Immature natural killer cell (primary cell): ENCODE measurements around the gene NEU4. TPM values are rescaled to one million over a fixed set of nuclear protein-coding genes. Genes with fewer than 3 reads are reported as not detected.

ENCODE experiments used
- DNase-seq, 3 donors: peaks; one replicate each; pipeline ENCODE4 v3.0.0; 2022; ENCODE audit warnings: mixed read lengths in 1 of 3
- H3K27ac Mint-ChIP-seq, 6 donors: one replicate each; pipeline ENCODE4 v1.8.0; 2020; ENCODE audit warnings: mixed read lengths in 6 of 6, mild to moderate bottlenecking in 5 of 6, inconsistent platforms in 4 of 6, moderate library complexity in 3 of 6
- H3K27me3 Mint-ChIP-seq, 3 donors: one replicate each; pipeline ENCODE4 v1.8.0; 2020 to 2021; ENCODE audit warnings: low read depth in 3 of 3, mild to moderate bottlenecking in 3 of 3, mixed read lengths in 3 of 3, moderate library complexity in 3 of 3, inconsistent platforms in 1 of 3
- H3K36me3 Mint-ChIP-seq, 3 donors: one replicate each; pipeline ENCODE4 v1.8.0; 2020; ENCODE audit warnings: mixed read lengths in 3 of 3, inconsistent platforms in 2 of 3, mild to moderate bottlenecking in 2 of 3
- H3K4me1 Mint-ChIP-seq, 2 donors: one replicate each; pipeline ENCODE4 v1.8.0; 2020; ENCODE audit warnings: inconsistent platforms in 2 of 2, mild to moderate bottlenecking in 2 of 2, mixed read lengths in 2 of 2, moderate library complexity in 1 of 2
- H3K4me3 Mint-ChIP-seq, 5 donors: one replicate each; pipeline ENCODE4 v1.8.0; 2020; ENCODE audit warnings: mild to moderate bottlenecking in 5 of 5, mixed read lengths in 5 of 5, inconsistent platforms in 3 of 5, moderate library complexity in 3 of 5
- H3K9me3 Mint-ChIP-seq, 6 donors: one replicate each; pipeline ENCODE4 v1.8.0; 2020; ENCODE audit warnings: mild to moderate bottlenecking in 6 of 6, mixed read lengths in 6 of 6, inconsistent platforms in 4 of 6, moderate library complexity in 3 of 6
- polyA plus RNA-seq, 3 donors: library from polyadenylated mRNA; unstranded; fragments of 300-500 nt; fragmentation: Illumina TruSeq; gene quantifications; one replicate each; pipeline ENCODE4 v1.2.3, GENCODE V29; 2021

NEU4 gene
- polyA plus RNA-seq, 3 donors from 2014 or later: not detected

DNA sequence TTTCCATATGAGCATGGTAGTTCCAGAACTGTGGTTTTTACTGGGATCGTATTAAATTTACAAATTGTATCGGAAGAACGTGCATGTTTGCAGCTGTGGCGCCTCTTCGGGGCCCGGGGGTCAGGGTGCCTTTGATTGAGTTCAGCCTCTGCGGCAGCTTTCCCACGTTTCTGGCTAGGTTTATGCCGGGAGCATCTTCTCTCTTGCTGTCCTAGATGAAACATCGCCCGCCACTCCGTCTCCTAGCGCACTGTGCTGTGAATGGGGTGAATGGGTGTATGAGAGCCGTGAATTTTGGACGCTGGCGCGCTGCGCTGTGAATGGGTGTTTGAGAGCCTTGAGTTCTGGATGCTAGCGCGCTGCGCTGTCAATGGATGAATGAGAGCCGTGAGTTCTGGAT is 37.4 kb downstream of the NEU4 start:
- Mint-ChIP-seq H3K27me3 (peaks cover 17 to 21% (median 20%) of the 10 kb centered on the region in 3 donors), H3K4me1 (peaks cover 32 to 34% of the 10 kb centered on the region in 2 donors), H3K9me3 (no peaks in the 10 kb centered on the region), H3K27ac (peak overlapping the region in 2 of 6 donors; percentile 7 to 85), H3K4me3 (peak overlapping the region in 1 of 5 donors; percentile 65), H3K36me3 (peaks cover 0 to 3% (median 0%) of the 10 kb centered on the region in 3 donors)
- DNase-seq: no peak

DNA sequence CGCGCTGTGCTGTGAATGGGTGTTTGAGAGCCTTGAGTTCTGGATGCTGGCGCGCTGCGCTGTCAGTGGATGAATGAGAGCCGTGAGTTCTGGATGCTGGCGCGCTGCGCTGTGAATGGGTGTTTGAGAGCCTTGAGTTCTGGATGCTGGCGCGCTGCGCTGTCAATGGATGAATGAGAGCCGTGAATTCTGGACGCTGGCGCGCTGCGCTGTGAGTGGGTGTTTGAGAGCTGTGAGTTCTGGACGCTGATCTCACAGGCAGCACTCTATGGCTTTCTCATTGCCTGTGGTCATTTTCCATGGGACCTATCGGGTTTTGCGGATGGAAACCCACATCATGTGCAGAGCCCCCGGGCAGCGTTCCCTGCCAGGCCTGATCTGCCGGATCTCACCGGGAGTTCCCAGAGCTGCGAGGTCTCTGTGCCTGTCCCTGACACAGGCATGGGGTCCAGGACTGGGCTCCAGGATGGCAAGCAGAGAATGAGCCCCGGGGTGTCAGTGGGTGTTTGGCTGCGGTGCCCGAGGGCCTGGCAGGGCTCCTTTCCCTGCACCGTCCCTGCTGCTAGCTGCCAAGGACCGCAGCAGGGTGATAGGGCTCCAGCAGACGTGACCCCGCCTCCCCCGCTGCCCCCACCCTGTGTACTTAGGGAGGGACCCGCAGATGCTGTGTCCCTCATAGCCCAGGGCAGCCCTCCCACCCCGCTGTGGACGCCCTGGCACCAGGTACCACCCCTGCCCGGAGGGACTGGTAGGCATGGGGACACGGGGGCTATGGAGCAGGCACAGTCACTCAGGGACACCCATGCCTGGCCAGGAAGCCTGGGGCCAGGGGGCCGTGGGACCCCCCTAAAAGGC is 40.0 kb downstream of the NEU4 start:
- no peaks in the 10 kb centered on the region for H3K36me3 Mint-ChIP-seq
- H3K4me3 Mint-ChIP-seq: no peak overlapping the region
- H3K4me1 Mint-ChIP-seq: peaks cover 13 to 15% of the 10 kb centered on the region in 2 donors
- peaks cover 8 to 11% (median 9%) of the 10 kb centered on the region in 3 donors for H3K27me3 Mint-ChIP-seq
- H3K27ac Mint-ChIP-seq: no peak overlapping the region
- H3K9me3 Mint-ChIP-seq: no peaks in the 10 kb centered on the region
- DNase-seq: no peak

DNA sequence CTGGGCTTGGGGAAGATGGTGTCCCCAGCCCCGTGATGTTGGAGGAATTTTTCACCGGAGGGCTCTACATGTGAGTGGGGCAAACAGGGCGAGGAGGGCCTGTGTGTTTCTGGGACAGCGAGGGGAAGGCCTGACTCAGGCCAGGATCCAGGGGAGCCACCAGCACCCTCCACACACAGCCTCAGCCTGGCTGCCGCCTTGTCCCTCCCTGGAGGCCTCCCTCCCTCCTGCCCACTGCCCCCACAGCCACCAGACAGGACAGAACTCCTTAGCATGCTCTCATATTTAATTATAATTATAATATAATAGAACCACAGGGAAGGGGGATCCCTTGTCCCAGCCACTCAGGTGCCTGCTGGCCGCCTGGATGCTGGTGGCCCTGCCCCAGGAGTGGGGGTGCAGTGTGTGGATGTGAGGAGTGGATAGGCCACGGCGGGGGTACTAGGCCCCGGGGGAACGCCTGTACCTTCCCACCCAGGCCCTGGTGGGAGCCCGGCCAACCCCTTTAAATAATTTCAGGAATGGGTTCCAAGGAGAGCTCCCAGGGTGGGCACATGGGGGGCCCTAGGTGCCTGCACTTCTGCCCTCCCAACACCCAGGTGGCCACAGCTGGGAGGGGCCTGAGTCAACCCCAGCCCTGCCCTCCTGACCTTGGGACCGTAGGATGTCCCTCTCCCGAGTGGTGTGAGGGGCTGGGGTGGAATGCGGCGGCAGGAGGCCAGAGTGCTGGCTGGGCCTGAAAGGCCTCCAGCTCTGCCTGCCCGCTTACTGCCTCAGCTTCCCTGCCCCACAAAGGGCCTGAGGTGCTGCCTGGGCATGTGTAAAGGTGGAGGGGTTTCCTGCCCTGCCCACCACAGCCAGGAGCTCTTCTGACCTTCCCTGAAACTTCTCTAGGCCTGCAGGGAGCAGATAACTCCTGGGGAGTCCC is 40.9 kb downstream of the NEU4 start:
- Mint-ChIP-seq H3K4me1 (peaks cover 7 to 8% of the 10 kb centered on the region in 2 donors), H3K36me3 (no peaks in the 10 kb centered on the region)

DNA sequence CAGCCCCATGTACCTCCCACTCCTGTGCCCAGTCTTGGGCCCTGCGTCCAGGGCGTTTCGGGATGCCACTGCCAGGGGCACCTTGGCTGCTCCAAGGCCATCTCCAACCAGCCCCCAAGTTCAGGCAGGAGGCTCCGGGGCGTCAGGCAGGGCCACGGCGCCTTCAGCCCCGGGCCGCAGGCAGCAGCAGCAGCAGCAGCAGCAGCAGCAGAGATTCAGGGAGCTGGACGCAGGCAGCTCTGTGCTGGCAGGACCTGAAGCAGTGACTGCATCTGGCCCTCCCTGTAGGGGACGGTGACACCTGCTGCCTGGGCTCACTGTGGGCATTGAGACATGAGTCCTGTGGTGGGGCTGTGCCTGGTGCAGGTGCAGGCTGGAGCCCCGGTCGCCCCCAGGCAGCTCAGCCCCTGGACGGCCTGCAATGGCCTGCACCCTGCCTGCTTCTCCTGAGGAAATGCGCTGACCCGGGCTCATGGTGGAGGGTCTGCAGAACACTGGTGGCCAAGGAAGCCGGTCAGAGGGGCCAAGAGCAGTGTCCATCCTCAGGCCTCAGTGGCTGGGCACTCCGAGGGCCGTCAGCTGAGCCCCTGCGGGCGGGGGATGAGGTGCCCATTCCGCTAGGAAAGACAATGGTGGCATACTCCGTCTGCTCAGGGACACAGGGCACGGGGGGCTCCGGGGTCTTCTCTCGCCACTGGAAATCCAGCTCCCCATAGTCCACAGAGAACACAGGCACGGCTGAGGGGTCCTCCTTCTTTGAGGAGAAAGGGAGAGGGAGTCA is 41.7 kb downstream of the NEU4 start:
- H3K4me1 Mint-ChIP-seq: peaks cover 0 to 2% of the 10 kb centered on the region in 2 donors
- H3K9me3 Mint-ChIP-seq: no peaks in the 10 kb centered on the region

More for the DNA sequence above, 40.9 kb downstream of the NEU4 start:
- Mint-ChIP-seq H3K9me3 (no peaks in the 10 kb centered on the region), H3K27ac (no peak overlapping the region), H3K27me3 (peaks cover 4 to 11% (median 5%) of the 10 kb centered on the region in 3 donors), H3K4me3 (no peak overlapping the region)
- no peak for DNase-seq

DNA sequence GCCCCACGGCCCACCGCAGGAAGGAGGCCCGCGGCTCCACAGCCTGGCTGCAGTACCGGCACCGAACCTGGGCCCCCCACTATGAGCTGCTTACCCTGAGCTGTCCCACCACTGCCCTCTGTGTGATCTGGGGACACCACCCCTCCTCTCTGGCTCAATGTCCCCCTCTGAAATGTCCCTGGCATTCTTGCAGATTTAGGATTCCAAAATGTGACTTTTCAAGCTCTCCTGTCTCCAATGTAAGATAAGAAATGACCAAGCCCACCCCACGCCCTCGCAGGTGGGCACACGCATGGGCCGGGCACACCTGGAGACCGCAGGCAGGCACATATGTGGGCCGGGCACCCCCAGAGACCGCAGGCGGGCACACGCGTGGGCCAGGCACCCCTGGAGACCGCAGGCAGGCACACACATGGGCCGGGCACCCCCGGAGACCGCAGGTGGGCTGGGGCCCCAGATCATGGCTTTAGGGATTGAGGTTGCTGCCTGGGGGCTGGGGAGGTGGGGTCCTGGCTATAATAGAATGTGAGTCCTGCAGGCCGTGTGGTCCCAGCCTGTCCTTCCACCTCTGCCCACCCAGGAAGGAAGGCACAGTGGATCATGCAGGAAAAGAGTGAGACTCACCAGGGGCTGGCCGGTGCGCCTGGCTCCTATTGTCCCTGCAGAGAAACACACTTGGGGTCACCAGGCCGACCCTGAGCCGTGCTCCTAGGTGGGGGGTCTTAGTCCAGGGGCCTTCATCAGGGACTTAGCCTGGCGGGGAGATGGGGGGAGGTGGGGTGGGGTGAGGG is 42.5 kb downstream of the NEU4 start:
- H3K27ac Mint-ChIP-seq: no peak overlapping the region
- peaks cover 0 to 6% (median 4%) of the 10 kb centered on the region in 3 donors for H3K27me3 Mint-ChIP-seq
- H3K4me3 Mint-ChIP-seq: no peak overlapping the region
- DNase-seq: no peak
- H3K36me3 Mint-ChIP-seq: no peaks in the 10 kb centered on the region
- H3K9me3 Mint-ChIP-seq: no peaks in the 10 kb centered on the region
- peaks cover 0 to under 1% of the 10 kb centered on the region in 2 donors for H3K4me1 Mint-ChIP-seq

More for the DNA sequence above, 41.7 kb downstream of the NEU4 start:
- Mint-ChIP-seq H3K27ac (no peak overlapping the region), H3K36me3 (no peaks in the 10 kb centered on the region), H3K4me3 (no peak overlapping the region), H3K27me3 (peaks cover 0 to 10% (median 5%) of the 10 kb centered on the region in 3 donors)
- no peak for DNase-seq

DNA sequence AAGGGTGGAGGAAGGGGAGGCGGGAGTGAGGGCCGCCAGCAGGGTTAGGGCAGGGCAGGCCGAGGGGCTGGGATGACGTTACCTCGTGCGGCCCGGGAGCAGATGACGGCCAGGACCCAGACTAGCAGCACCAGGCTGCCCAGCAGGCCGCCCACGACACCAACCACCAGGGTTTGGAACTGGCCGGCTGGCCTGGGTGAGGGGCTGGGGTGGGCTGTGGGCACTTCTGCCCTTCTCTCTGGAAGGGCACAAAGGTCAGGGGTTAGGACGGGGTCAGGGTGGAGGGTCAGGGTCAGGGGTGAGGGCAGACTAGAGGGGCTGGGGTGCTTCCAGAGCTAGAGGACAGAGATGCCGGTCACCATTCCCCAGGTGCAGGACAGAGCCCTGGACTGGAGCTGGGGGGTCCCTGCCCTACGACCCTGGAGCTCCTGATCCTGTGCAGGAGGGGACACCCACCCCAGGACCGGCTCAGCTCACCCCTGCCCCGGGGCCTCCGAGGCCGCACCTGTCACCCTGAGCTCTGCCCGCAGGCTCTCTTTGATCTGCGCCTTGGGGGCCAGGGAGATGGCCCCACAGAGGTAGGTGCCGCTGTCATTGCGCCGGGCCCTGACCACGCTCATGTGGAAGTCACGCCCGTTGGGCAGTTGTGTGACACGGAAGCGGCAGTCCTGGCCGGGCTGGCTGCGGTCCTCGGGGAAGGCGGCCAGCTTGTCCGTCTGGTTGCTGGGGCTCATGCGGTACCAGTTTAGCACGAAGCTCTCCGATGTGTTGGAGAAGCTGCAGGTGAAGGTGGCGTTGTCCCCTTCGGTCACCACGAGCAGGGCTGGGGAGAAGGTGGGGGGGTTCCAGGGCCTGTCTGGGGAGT is 43.4 kb downstream of the NEU4 start:
- H3K9me3 Mint-ChIP-seq: no peaks in the 10 kb centered on the region
- no peak overlapping the region for H3K27ac Mint-ChIP-seq
- no peak for DNase-seq
- peaks cover 0 to 5% (median 2%) of the 10 kb centered on the region in 3 donors for H3K27me3 Mint-ChIP-seq
- H3K4me3 Mint-ChIP-seq: no peak overlapping the region
- H3K4me1 Mint-ChIP-seq: no peaks in the 10 kb centered on the region
- H3K36me3 Mint-ChIP-seq: no peaks in the 10 kb centered on the region

DNA sequence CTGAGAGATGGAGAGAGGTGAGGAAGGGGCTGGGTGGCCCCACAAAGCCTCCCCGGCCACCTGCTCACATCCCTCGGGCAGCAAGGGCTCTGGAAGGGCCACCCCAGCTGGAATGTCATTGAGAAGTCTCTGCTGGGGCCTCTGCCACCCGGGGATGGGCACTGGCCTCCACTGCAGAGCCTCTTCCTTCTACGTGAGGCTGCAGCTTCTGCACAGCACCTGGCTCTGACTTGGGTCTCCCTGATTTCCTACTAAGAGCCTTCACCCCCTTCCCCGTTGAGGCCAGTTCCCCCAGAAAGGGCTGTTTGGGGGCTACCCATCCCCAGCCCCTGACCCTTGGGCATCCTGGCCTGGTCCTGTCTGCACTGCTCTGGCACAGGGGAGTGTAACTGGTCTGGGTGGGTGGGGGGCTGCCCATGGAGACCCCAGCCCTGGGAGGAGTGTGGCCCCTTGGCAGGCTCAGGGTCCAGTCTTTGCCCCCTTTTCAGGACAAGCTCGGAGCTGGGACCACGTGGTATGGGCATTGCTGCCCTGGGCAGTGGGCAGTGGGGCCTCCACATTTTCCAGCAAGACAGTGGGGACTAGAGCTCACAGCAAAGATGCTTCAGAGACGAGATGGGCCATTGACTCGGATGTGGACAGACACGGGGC is 44.1 kb downstream of the NEU4 start:
- Mint-ChIP-seq H3K4me1 (no peaks in the 10 kb centered on the region), H3K36me3 (no peaks in the 10 kb centered on the region), H3K4me3 (no peak overlapping the region), H3K27ac (no peak overlapping the region), H3K9me3 (no peaks in the 10 kb centered on the region), H3K27me3 (peaks cover 0 to 5% (median 2%) of the 10 kb centered on the region in 3 donors)
- no peak for DNase-seq

DNA sequence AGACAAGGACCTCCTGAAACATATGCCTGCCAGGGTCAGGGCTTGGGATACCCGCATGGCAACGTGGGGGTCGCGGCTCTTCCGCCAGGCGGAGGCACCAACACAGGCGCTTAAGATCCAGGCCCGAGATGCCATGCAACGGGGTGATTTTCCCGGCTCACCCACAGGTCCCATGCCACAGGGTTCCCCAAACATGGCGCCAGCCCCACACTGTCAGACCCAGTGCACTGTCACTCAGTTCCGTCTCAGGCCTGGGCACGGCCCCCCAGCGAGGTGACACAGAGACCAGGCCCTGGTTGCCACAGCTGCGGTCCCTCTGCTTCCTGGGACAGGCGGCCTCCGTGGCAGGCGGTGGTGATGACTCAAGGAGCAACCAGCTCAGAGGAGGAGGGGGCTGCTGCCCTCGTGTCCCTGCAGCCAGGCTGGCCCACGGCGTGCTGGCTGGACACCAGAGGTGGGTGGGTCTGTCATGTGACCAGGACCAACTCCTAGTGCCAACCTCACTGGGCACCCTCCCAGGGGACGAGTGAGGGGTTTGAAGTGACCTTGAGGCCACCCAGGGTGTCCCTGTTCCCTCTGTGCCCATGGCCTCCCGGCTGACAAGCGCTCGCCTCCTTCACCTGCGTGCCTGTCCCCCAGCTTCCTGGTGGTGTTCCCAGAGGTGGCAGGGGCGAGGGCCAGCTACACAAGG is 44.8 kb downstream of the NEU4 start:
- Mint-ChIP-seq H3K4me1 (no peaks in the 10 kb centered on the region), H3K27me3 (peaks cover 0 to 5% (median 2%) of the 10 kb centered on the region in 3 donors), H3K4me3 (no peak overlapping the region), H3K9me3 (no peaks in the 10 kb centered on the region), H3K36me3 (no peaks in the 10 kb centered on the region), H3K27ac (no peak overlapping the region)
- peak in 1 of 3 donors; percentile 24 for DNase-seq

DNA sequence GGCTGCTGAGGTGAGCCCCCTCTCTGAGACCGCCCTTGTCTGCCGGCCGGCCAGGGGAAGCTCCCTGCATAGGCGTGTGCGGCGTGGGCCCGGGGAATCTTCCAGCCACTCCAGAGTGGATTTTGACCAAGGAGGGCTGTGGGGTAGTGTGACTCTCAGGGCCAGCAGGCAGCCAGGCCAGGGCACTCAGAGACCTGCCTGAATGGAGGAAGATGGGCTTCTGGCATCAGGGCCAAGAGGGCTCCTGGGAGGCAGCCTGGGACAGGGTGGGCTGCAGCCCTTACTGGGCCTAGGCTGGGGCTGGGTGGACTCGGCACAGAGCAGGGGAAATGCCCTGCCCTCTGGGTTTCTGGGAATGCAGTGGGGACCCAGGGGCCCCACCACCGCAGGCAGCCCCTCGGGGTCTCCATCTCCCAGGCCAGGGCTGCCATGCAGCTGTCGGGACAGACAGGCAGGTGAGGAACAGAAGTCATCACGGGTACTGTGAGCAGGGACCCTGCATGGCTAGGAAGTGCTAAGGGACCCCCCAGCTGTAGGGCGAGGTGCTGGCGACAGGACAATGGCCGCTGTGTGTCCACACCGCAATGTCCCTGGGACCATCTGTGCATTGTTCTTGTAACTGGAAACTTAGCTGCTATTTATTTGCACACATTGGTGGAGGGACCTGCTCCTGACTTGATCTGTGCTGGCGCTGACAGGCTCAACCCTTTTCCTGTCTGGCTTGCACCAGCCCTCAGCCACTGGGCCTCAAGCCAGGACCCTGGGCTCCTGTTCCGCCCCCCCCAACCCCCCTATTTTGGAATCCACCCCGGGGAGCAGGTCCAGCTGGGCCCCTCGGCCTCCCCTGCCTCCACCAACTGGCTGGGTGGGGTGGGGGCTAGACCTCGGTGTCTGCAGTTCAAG is 45.6 kb downstream of the NEU4 start:
- Mint-ChIP-seq H3K4me1 (peaks cover 0 to under 1% of the 10 kb centered on the region in 2 donors), H3K27ac (no peak overlapping the region), H3K9me3 (no peaks in the 10 kb centered on the region), H3K27me3 (peaks cover 0 to 5% (median 2%) of the 10 kb centered on the region in 3 donors), H3K4me3 (no peak overlapping the region), H3K36me3 (no peaks in the 10 kb centered on the region)
- DNase-seq: no peak

DNA sequence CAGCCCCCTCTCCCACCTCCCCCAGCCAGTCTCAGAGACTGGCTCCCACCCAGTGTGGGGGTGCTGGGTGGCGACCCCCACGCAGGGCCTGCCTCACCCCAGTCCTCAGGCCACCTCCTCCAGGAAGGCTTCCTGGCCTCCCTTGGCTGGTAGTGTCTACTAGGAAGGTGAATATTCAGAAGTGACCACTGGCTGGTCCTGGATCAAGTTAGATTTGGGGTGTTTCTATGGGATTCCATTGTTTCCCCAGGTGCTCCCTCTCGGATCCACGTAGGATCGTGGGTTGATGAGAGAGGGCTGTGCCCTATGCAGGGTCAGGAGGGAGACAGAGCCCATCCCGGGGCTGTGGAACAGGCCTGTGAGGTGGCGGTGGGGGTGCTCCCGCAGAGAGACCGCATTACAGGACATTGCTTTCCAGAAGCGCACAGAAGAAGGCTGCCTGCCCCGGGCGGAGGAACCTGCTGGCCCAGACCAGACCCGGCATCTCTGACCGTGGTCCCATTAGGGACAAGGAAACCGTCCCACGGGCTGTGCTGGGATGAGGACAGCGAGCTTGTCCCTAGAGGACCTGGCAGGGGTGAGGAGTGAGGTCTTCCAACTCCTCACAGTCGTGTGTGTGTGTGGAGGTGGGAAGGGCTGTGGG is 46.4 kb downstream of the NEU4 start:
- no peak for DNase-seq
- Mint-ChIP-seq H3K27me3 (peaks cover 0 to 5% (median 2%) of the 10 kb centered on the region in 3 donors), H3K36me3 (no peaks in the 10 kb centered on the region), H3K27ac (no peak overlapping the region), H3K4me1 (peaks cover 0 to 3% of the 10 kb centered on the region in 2 donors), H3K4me3 (no peak overlapping the region), H3K9me3 (no peaks in the 10 kb centered on the region)
